Embryonic facial prominence (tissue), 1 donor: ENCODE results near the gene NLN.
"Not testable (repeated sequence)": the region's sequence is repeated elsewhere in the genome, so short reads cannot be mapped to it uniquely, and the experiment has no call there.

Experiments
- DNase-seq: peaks from one replicate; pipeline ENCODE4 v3.0.0-alpha.2; 2016; ENCODE audit errors: extremely low spot score

Gene NLN

DNA sequence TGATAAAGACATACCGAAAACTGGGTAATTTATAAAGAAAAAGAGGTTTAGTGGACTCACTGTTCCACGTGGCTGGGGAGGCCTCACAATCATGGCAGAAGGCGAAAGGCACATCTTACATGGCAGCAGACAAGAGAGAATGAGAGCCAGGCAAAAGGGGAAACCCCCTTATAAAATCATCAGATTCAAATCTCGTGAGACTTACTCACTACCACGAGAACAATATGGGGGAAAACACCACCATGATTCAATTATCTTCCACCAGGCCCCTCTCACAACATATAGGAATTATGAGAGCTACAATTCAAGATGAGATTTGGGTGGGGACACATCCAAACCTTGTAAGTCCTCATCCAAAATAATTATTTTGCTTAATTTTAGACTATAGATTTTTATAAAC is 149.8 kb downstream of the NLN start:
- DNase-seq = not testable (repeated sequence)

DNA sequence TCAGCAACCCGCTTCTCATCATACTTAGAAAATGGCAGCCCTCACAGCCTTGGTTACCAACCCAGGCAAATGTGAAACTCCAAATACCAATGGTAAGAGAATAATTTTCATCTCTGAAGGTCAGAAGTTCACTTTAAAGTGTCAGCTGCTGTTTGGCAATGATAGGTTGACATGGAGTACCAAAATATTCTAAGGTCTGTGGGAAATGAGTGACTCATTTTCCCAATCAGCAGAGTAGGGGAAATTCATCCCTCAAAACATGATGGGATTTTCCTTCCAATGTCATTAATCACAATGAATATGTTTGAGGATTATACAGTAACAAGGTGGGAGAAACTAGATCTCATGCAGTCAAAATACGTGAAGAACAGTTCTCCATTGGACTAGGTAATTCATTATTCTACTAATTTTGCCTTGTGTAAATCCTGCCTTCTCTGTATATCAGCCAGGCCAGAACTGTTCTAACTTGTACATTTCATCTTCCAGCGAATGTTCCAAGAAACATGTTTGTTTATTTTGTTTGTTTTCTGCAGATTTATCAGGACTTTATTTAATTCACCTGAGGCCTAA is 151.3 kb downstream of the NLN start:
- no peak for DNase-seq

DNA sequence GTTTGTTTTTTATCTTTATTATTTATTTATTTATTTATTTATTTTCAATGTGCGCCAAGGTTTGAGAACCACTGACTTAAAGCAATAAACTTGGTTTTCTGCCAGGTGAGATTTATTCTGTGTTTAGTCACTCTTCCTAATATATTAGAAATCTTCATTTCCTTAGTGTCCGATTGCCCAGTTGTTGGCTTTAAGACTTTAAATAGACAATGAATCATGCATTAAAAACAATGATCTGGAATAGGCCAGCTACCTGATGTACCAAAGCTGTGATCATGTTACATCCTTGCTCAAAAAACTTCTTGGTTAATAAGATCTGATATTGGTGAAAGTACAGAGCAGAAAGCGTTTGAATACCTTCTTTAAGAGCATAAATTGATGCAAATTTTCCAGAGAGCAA is 152.2 kb downstream of the NLN start:
- DNase-seq = no peak

DNA sequence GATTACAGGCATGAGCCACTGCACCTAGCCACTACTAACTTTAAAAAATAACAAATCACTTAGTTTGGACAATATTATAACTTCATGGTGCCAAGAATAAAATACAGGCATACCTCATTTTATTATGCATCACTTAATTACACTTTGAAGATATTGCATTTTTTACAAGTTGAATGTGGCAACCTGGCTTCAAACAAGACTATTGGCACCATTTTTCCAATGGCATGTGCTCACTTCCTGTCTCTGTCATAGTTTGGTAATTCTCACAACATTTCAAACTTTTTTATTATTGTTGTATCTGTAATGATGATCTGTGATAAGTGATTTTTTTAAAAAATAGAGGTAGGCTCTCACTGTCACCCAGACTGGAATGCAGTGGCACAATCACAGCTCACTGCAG is 154.5 kb downstream of the NLN start:
- DNase-seq = no peak

DNA sequence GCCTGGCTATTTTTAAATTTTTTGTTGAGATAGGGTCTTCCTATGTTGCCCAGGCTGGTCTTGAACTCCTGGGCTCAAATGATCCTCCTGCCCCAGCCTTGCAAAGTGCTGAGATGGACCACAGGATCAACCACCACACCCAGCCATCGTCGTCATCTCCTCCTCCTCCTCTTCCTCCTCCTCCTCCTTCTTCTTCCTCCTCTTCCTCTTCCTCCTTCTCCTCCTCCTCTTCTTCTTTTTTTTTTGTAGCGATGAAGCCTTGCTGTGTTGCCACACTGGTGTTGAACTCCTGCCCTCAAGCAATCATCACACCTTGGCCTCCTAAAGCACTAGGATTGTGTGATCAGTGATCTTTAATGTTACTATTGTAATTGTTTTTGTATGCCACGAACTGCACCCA is 155.0 kb downstream of the NLN start:
- no peak for DNase-seq
